ENCODE results near the gene CKMT2. TPM values are rescaled to one million over a fixed set of nuclear protein-coding genes. Genes with fewer than 3 reads are reported as not detected.

Gene CKMT2
- total RNA-seq, 2 donors from 2014 or later = 2.1 to 2.3 TPM

GRCh38 chr5:81300921-81301270 is 67.8 kb downstream of the CKMT2 start:
- 0 to 4% methylated on average over 2 of the region's 2 CpGs for WGBS, 2 experiments (ENCODE audit: insufficient coverage in 1 of 2, insufficient read length in 1 of 2)
- no peak for DNase-seq
- Histone ChIP-seq H3K27ac (ENCODE audit: low read depth, low read length) (peak overlapping the region; percentile 61), H3K27me3 (ENCODE audit: control insufficient read depth, insufficient read depth, low read length, poor library complexity, severe bottlenecking) (no peaks in the 10 kb centered on the region), H3K4me1 (ENCODE audit: control insufficient read depth, insufficient read depth, low read length) (peaks cover 4% of the 10 kb centered on the region), H3K36me3 (ENCODE audit: control insufficient read depth, insufficient read depth, low read length) (peaks cover 9% of the 10 kb centered on the region), H3K9ac (ENCODE audit: extremely low read depth, low read length, poor library complexity, severe bottlenecking) (peak overlapping the region; percentile 88), H3K9me3 (ENCODE audit: control insufficient read depth, low read length) (no peaks in the 10 kb centered on the region), H3K4me3 (ENCODE audit: low read length) (peak overlapping the region; percentile 97)
- H3K4me1 Mint-ChIP-seq = peaks cover 12% of the 10 kb centered on the region
- no peaks in the 10 kb centered on the region for H3K27me3 Mint-ChIP-seq (ENCODE audit: insufficient read depth)
- peak overlapping the region; percentile 97 for H3K27ac Mint-ChIP-seq
- no peak for TF ChIP-seq CTCF (conservative IDR thresholded peaks at IDR 0.05)
- no peaks in the 10 kb centered on the region for H3K9me3 Mint-ChIP-seq
- H3K4me3 Mint-ChIP-seq = peak overlapping the region; percentile 78
- H3K36me3 Mint-ChIP-seq (ENCODE audit: low read depth) = peaks cover 3% of the 10 kb centered on the region

DNA sequence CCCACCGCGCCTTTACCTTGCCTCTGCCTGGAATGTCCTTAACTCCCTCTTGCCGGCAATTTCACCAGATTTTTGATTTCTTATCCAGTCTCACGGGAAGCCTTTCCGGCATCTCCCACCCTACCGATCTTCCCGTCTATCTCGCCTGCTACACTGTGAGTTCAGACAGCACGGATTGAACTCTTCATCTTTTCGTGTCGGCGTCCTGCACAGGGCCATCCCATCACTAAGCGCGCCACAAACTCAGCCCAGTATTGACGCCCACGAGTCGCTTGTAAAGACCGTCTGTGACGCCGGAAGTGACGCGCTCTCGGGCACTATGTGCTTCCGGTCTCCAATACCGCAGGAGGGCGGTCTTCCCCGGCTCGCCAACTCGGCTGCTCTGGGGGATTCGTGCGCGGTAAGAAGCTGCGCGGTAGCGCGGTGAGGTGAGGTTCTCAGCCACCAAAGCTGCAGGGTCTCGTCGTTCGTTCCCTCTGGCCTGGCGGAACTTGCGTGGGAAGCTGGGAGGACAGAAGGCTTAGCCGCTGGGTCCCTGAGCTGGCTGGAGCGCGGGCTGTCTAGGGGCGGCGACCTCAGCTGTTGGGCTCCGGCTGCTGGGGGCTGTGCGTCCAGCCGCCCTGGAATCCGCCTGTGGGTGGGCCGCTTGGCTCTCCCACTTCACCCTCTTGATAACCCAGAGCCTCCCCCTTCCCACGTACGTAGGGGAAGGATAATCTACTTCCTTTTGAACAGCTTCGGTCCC is 68.3 kb downstream of the CKMT2 start, which contains the start of gene ZCCHC9:
TSS of gene ZCCHC9 (plus strand) at position 317 of the 745 bp plus-strand sequence. CDS start 3,171 bp downstream, outside the sequence.
- H3K9me3 Mint-ChIP-seq = no peaks in the 10 kb centered on the region
- H3K9me3 ChIP-seq (ENCODE audit: control insufficient read depth, low read length) = no peaks in the 10 kb centered on the region
- H3K36me3 ChIP-seq (ENCODE audit: control insufficient read depth, insufficient read depth, low read length) = peaks cover 9% of the 10 kb centered on the region
- peak; percentile 50 for TF ChIP-seq CTCF (conservative IDR thresholded peaks at IDR 0.05)
- no peaks in the 10 kb centered on the region for H3K27me3 ChIP-seq (ENCODE audit: control insufficient read depth, insufficient read depth, low read length, poor library complexity, severe bottlenecking)
- peak within 1 kb of the TSS; percentile 97 for H3K27ac Mint-ChIP-seq
- peak within 1 kb of the TSS; percentile 78 for H3K4me3 Mint-ChIP-seq
- peak within 1 kb of the TSS; percentile 61 for H3K27ac ChIP-seq (ENCODE audit: low read depth, low read length)
- no peaks in the 10 kb centered on the region for H3K27me3 Mint-ChIP-seq (ENCODE audit: insufficient read depth)
- H3K4me1 ChIP-seq (ENCODE audit: control insufficient read depth, insufficient read depth, low read length) = peaks cover 4% of the 10 kb centered on the region
- H3K4me1 Mint-ChIP-seq = peaks cover 12% of the 10 kb centered on the region
- peak within 1 kb of the TSS; percentile 88 for H3K9ac ChIP-seq (ENCODE audit: extremely low read depth, low read length, poor library complexity, severe bottlenecking)
- H3K4me3 ChIP-seq (ENCODE audit: low read length) = peak within 1 kb of the TSS; percentile 97
- 0% methylated on average over 39 to 54 of the region's 54 CpGs for WGBS, 2 experiments (ENCODE audit: insufficient coverage in 1 of 2, insufficient read length in 1 of 2)
- H3K36me3 Mint-ChIP-seq (ENCODE audit: low read depth) = peaks cover 3% of the 10 kb centered on the region
- peak; percentile 96 for DNase-seq

- H3K4me1 Mint-ChIP-seq = peaks cover 12% of the 10 kb centered on the region
- Histone ChIP-seq H3K36me3 (ENCODE audit: control insufficient read depth, insufficient read depth, low read length) (peaks cover 9% of the 10 kb centered on the region), H3K9me3 (ENCODE audit: control insufficient read depth, low read length) (no peaks in the 10 kb centered on the region), H3K4me3 (ENCODE audit: low read length) (peak overlapping the region; percentile 97), H3K4me1 (ENCODE audit: control insufficient read depth, insufficient read depth, low read length) (peaks cover 4% of the 10 kb centered on the region), H3K9ac (ENCODE audit: extremely low read depth, low read length, poor library complexity, severe bottlenecking) (peak overlapping the region; percentile 88), H3K27me3 (ENCODE audit: control insufficient read depth, insufficient read depth, low read length, poor library complexity, severe bottlenecking) (no peaks in the 10 kb centered on the region), H3K27ac (ENCODE audit: low read depth, low read length) (no peak overlapping the region)
- H3K27ac Mint-ChIP-seq = no peak overlapping the region
- DNase-seq = no peak
- H3K36me3 Mint-ChIP-seq (ENCODE audit: low read depth) = peaks cover 3% of the 10 kb centered on the region
- TF ChIP-seq CTCF (conservative IDR thresholded peaks at IDR 0.05) = no peak
- peak overlapping the region; percentile 78 for H3K4me3 Mint-ChIP-seq
- H3K9me3 Mint-ChIP-seq = no peaks in the 10 kb centered on the region
- 92 to 93% methylated on average over 2 to 4 of the region's 5 CpGs for WGBS, 2 experiments (ENCODE audit: insufficient coverage in 1 of 2, insufficient read length in 1 of 2)
- no peaks in the 10 kb centered on the region for H3K27me3 Mint-ChIP-seq (ENCODE audit: insufficient read depth)
These were observed 69.5 kb downstream of the CKMT2 start for GRCh38 chr5:81302596-81302995.

Data from endodermal cell (in vitro differentiated cells).